Tibial nerve (tissue), 3 donors: ENCODE measurements around the gene BRS3.

Experiments used
- POLR2A ChIP-seq, 2 donors: fragments of 450-650 bp; IDR thresholded peaks; one replicate each; pipeline ENCODE4 v1.6.1; 2017; ENCODE audit warnings: antibody characterized with exemption in 2 of 2, mild to moderate bottlenecking in 2 of 2, moderate library complexity in 2 of 2
- TF ChIP-seq, protein P1 (sequence below), 5 experiments: fragments of 200-600 bp in 3 of 5; fragments of 450-650 bp in 2 of 5; sonication (generic) in 3 of 5; IDR thresholded peaks; one replicate each; pipeline ENCODE4 v1.5.1; 2016 to 2019; ENCODE audit warnings: antibody characterized with exemption in 5 of 5, mild to moderate bottlenecking in 3 of 5, moderate library complexity in 2 of 5

DNA sequence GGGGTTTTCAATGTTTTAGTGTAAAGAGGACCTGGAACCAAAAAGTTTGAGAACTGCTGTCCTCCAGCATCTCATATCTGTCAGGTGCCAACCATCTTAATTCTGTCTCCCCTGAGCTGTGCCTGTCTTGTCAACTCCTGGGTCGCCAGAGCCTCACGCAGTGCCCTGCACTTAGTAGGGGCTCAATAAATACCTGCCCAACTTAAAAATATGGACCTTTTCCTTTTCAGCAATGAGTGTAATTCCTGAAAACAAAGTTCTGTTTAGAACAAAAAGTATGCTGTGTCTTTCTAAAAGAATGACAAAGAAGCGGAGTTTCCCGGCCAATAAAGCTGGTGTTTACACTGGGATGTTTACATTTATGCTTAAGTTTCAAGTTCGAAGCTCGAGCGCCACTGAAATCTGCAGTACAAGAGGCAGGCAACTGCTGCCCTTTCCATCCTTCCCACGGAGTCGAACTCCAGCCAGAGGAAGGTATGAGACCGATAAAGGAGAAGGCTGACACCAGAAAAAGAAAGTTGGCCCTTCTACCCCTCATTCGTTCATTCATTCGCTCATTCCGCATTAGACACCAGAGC lies 8.5 kb downstream of the BRS3 start:
- TF ChIP-seq, protein P1, sequence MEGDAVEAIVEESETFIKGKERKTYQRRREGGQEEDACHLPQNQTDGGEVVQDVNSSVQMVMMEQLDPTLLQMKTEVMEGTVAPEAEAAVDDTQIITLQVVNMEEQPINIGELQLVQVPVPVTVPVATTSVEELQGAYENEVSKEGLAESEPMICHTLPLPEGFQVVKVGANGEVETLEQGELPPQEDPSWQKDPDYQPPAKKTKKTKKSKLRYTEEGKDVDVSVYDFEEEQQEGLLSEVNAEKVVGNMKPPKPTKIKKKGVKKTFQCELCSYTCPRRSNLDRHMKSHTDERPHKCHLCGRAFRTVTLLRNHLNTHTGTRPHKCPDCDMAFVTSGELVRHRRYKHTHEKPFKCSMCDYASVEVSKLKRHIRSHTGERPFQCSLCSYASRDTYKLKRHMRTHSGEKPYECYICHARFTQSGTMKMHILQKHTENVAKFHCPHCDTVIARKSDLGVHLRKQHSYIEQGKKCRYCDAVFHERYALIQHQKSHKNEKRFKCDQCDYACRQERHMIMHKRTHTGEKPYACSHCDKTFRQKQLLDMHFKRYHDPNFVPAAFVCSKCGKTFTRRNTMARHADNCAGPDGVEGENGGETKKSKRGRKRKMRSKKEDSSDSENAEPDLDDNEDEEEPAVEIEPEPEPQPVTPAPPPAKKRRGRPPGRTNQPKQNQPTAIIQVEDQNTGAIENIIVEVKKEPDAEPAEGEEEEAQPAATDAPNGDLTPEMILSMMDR (IDR thresholded peaks at IDR 0.05), result no peak
- no peak for TF ChIP-seq POLR2A (IDR thresholded peaks at IDR 0.05)
